Raji (cell line): ENCODE measurements around the gene TSACC.

ENCODE experiments used
- POLR2A ChIP-seq: IDR thresholded peaks from 2 replicates; pipeline ENCODE4 v1.6.1; 2011; ENCODE audit warnings: low read depth, low read length, control low read depth; ENCODE audit not compliant: insufficient read depth

Gene TSACC

GRCh38 chr1:156337052-156337887 lies 1.1 kb upstream of the TSACC start:
- no peak for TF ChIP-seq POLR2A

GRCh38 chr1:156337888-156338179 lies 492 bp upstream of the TSACC start:
- TF ChIP-seq POLR2A, result no peak

GRCh38 chr1:156342166-156342955 lies 4.0 kb downstream of the TSACC start:
- no peak for TF ChIP-seq POLR2A

- TF ChIP-seq POLR2A, result no peak
These were observed 6.1 kb downstream of the TSACC start for GRCh38 chr1:156344409-156344808.

- no peak for TF ChIP-seq POLR2A
These were observed 8.3 kb downstream of the TSACC start for GRCh38 chr1:156346636-156347035.

- TF ChIP-seq POLR2A, result no peak
These were observed 9.0 kb downstream of the TSACC start for GRCh38 chr1:156347331-156347730.

- TF ChIP-seq POLR2A, result no peak
These were observed 18.0 kb downstream of the TSACC start for GRCh38 chr1:156356262-156356874.

- TF ChIP-seq POLR2A, result no peak
These were observed 18.7 kb downstream of the TSACC start for GRCh38 chr1:156356875-156357534.

- TF ChIP-seq POLR2A, result no peak
These were observed 19.7 kb downstream of the TSACC start for GRCh38 chr1:156357977-156358376.

- TF ChIP-seq POLR2A, result no peak
These were observed 20.3 kb downstream of the TSACC start for GRCh38 chr1:156358641-156359040.

- no peak for TF ChIP-seq POLR2A
These were observed 20.9 kb downstream of the TSACC start for GRCh38 chr1:156359249-156359648.

GRCh38 chr1:156359973-156360372 lies 21.6 kb downstream of the TSACC start:
- no peak for TF ChIP-seq POLR2A

- no peak for TF ChIP-seq POLR2A
These were observed 22.2 kb downstream of the TSACC start for GRCh38 chr1:156360534-156360933.

- TF ChIP-seq POLR2A, result no peak
These were observed 27.4 kb downstream of the TSACC start for GRCh38 chr1:156365754-156366153.

GRCh38 chr1:156366378-156367166 lies 28.2 kb downstream of the TSACC start:
- TF ChIP-seq POLR2A, result no peak
